NT2/D1 (cell line): ENCODE measurements around the gene UGT2A3.

ENCODE experiments used
- SUZ12 ChIP-seq: IDR thresholded peaks from 2 replicates; pipeline ENCODE4 v1.6.1; 2011; ENCODE audit not compliant: insufficient read length, insufficient read depth; ENCODE audit errors: extremely low read depth
- YY1 ChIP-seq: IDR thresholded peaks from 2 replicates; pipeline ENCODE4 v1.6.1; 2011; ENCODE audit not compliant: insufficient read length, insufficient read depth
- ZNF274 ChIP-seq: IDR thresholded peaks from 2 replicates; pipeline ENCODE4 v1.6.1; 2011; ENCODE audit warnings: mild to moderate bottlenecking, low read depth, low read length

- TF ChIP-seq ZNF274 (no peak), YY1 (no peak), SUZ12 (no peak)
Measured at GRCh38 chr4:68921051-68921450, 30.6 kb downstream of the UGT2A3 start.
